Gastrocnemius medialis (tissue), 4 donors: ENCODE data around the gene ELMO1. TPM values are rescaled to one million over a fixed set of nuclear protein-coding genes. Genes with fewer than 3 reads are reported as not detected.

Experiments
- ATAC-seq, 2 donors: fragments of 150-250 bp; one replicate each; pipeline ENCODE4 v1.9.1; 2016
- DNase-seq, 2 donors: peaks; one replicate each; pipeline ENCODE4 v3.0.0-alpha.2; 2019
- H3K27ac ChIP-seq, 4 donors: fragments of 200-600 bp; sonication (generic); 1 replicate in 1 of 4; 2 replicates in 3 of 4; pipeline ENCODE4 v1.5.1; 2016 to 2018; ENCODE audit warnings: mild to moderate bottlenecking in 2 of 4, moderate library complexity in 1 of 4
- H3K27me3 ChIP-seq, 3 donors: fragments of 200-600 bp; sonication (generic) in 2 of 3; 1 replicate in 1 of 3; 2 replicates in 2 of 3; pipeline versions ENCODE4 v1.5.1 to v1.6.0; 2016 to 2019; ENCODE audit warnings: mild to moderate bottlenecking in 1 of 3, moderate library complexity in 1 of 3
- H3K36me3 ChIP-seq, 2 donors: fragments of 200-600 bp; sonication (generic) in 1 of 2; one replicate each; pipeline ENCODE4 v1.5.1; 2017 to 2018
- H3K4me1 ChIP-seq, 2 donors: fragments of 200-600 bp; sonication (generic) in 1 of 2; one replicate each; pipeline ENCODE4 v1.5.1; 2016 to 2017; ENCODE audit warnings: mild to moderate bottlenecking in 2 of 2
- H3K4me3 ChIP-seq, 4 donors: fragments of 200-600 bp; sonication (generic) in 3 of 4; 1 replicate in 1 of 4; 2 replicates in 3 of 4; pipeline ENCODE4 v1.5.1; 2016 to 2019; ENCODE audit warnings: mild to moderate bottlenecking in 2 of 4
- H3K9me3 ChIP-seq, 3 donors: fragments of 200-600 bp; sonication (generic) in 2 of 3; 1 replicate in 1 of 3; 2 replicates in 2 of 3; pipeline ENCODE4 v1.5.1; 2016 to 2019
- CTCF ChIP-seq, 5 experiments: fragments of 450-650 bp in 3 of 5; fragments of 200-600 bp in 2 of 5; sonication (generic) in 2 of 5; IDR thresholded peaks in 4 of 5; conservative IDR thresholded peaks in 1 of 5; 1 replicate in 4 of 5; 2 replicates in 1 of 5; pipeline ENCODE4 v1.5.1; 2016 to 2019; ENCODE audit warnings: antibody characterized with exemption in 5 of 5, mild to moderate bottlenecking in 3 of 5, moderate library complexity in 3 of 5
- POLR2A ChIP-seq, 2 donors: fragments of 450-650 bp; IDR thresholded peaks; one replicate each; pipeline ENCODE4 v1.6.1; 2017; ENCODE audit warnings: antibody characterized with exemption in 2 of 2, mild to moderate bottlenecking in 2 of 2, moderate library complexity in 2 of 2
- in situ Hi-C, 4 donors: fragments of 200-750 bp; cut with MboI; loops; one replicate each; pipeline versions ENCODE4 v1.15.0 to v1.8.0; 2017; ENCODE audit warnings: low sequenced_read_pairs in 4 of 4
- intact Hi-C: fragments of 100-400 bp; cut with DNase I; formaldehyde crosslinking; loops from one replicate; pipeline ENCODE4 v1.15.1; 2023; ENCODE audit warnings: low total_unique reads
- total RNA-seq, 4 donors: library from RNA; depleted of rRNA; stranded (reverse); fragments of >200 nt; gene quantifications; one replicate each; pipeline versions ENCODE4 v1.1.0 to v1.2.3, GENCODE V29; 2016

Gene ELMO1
- total RNA-seq, 4 donors from 2014 or later = 8.4 to 18.9 (median 14.6) TPM

DNA sequence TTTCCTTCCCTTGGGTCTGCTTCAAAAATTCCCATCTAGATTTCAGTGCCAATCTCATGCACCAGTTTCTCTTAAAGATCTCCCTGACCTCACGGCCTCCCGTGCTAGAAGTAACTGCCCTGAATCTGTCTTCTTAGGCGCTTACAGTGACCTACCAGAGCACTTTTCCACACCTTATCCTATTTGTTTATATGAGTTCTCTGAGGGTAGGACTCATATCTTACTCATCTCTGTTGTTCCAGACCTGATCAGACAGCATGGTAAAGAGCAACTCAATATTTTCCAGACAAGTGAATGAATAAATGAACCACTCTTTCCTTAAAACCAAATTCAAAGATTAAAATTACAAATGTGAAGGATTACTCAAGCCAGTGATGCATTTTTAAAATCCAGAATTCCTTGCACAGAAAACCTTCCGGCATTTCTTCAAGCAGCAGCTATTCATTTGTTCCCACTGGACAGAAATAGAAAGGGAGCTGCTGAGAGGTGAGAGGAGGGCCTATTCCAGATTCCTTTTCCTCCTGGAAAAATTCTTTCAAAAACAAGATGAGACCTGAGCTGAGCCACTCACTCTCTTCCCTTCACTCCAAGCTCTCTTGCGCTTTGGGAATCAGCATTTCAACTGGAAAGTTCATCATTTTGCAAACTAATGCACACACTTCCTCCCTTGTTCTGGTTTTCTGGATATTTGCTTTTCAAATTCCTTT, 94.6 kb downstream of the ELMO1 start:
- in situ Hi-C loops (no loop called here), intact Hi-C loops (loop anchor here (10.0 kb wide), 2 partner anchors 91 to 149 kb away; partner anchors contain the start of gene ELMO1)
- ATAC-seq (no peak), DNase-seq (no peak)
- Histone ChIP-seq H3K27me3 (no peaks in the 10 kb centered on the region), H3K36me3 (no peaks in the 10 kb centered on the region), H3K4me3 (no peak overlapping the region), H3K4me1 (peaks cover 9 to 27% of the 10 kb centered on the region in 2 donors), H3K27ac (peak overlapping the region; percentile 70 to 78 (median 72)), H3K9me3 (no peaks in the 10 kb centered on the region)
- TF ChIP-seq POLR2A (IDR thresholded peaks at IDR 0.05) = no peak
- no peak for TF ChIP-seq CTCF (IDR thresholded peaks at IDR 0.05 in 4 of 5, conservative IDR thresholded peaks at IDR 0.05 in 1 of 5)

DNA sequence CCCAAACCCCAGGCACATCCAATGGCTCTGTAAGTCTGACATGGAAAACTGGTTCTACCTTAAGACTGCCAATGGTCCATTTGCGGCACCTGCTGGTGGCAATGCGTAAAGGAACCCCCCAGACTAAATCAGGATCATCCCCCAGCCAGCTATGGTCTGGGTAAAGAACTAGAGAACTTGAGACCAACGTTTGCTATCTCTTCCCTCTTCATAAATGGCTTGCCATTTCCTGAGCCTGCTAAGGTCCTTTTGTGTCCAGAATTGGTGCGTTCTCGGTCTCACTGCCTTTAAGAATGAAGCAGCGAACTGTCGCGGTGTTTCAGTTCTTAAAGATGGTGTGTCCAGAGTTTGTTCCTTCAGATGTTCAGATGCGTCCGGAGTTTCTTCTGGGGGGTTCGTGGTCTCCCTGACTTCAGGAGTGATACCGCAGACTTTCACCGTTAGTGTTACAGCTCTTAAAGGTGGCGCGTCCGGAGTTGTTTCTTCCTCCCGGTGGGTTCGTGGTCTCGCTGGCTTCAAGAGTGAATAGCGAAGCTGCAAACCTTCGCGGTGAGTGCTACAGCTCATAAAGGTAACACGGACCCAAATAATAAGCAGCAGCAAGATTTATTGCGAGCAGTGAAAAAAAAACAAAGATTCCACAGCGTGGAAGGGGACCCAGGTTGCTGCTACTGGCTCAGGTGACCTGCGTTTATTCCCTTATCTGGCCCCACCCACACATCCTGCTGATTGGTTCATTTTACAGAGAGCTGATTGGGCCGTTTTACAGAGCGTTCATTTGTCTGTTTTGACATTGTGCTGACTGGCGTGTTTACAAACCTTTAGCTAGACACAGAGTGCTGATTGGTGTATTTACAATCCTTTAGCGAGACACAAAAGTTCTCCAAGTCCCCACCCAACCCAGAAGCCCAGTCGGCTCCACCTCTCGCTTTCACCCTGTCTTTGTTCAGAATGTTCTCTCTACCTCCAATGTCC, 95.4 kb downstream of the ELMO1 start:
- peak overlapping the region; percentile 70 to 78 (median 72) for H3K27ac ChIP-seq
- peak overlapping the region in 1 of 4 donors; percentile 9 for H3K4me3 ChIP-seq
- H3K9me3 ChIP-seq = no peaks in the 10 kb centered on the region
- ATAC-seq (no peak), DNase-seq (peak in 1 of 2 donors; percentile 18)
- peaks cover 9 to 25% of the 10 kb centered on the region in 2 donors for H3K4me1 ChIP-seq
- in situ Hi-C loops = no loop called here
- H3K36me3 ChIP-seq = no peaks in the 10 kb centered on the region
- intact Hi-C loops = loop anchor here (10.0 kb wide), 2 partner anchors 92 to 148 kb away; partner anchors contain the start of gene ELMO1
- TF ChIP-seq CTCF (IDR thresholded peaks at IDR 0.05 in 4 of 5, conservative IDR thresholded peaks at IDR 0.05 in 1 of 5) = no peak
- no peak for TF ChIP-seq POLR2A (IDR thresholded peaks at IDR 0.05)
- H3K27me3 ChIP-seq = no peaks in the 10 kb centered on the region

DNA sequence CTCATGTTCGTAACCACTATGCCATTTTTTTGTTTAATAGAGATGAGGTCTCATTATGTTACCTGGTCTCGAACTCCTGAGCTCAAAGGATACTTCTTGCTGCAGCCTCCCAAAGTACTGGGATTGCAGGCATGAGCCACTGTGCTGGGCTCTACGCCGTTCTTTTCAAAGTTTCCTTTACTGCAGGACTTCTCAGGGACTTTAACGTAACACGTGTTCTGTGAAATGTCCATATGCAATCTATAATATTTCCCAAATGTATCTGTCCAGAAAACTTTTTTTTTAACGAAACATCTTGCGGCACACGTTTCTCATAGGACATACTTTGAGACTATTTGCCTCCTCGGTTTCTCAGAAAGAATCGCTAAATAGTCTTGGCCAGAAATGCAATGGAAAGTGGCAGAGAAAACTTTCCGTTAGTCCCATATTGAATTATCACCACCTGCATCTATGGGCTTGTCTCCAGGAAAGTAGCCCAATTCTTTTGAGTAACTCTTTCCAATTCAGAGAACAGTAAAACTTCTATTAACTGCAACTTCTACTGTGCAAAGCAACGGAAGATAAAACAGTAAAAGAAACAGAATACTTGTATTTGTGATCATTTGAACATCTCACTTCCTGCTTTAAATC, 96.3 kb downstream of the ELMO1 start:
- in situ Hi-C loops = no loop called here

More for the DNA sequence above, 96.3 kb downstream of the ELMO1 start:
- Histone ChIP-seq H3K27me3 (no peaks in the 10 kb centered on the region), H3K4me3 (no peak overlapping the region), H3K4me1 (peaks cover 9 to 25% of the 10 kb centered on the region in 2 donors), H3K36me3 (no peaks in the 10 kb centered on the region), H3K9me3 (no peaks in the 10 kb centered on the region), H3K27ac (peak overlapping the region in 3 of 4 donors; percentile 70 to 78 (median 74))
- TF ChIP-seq POLR2A (IDR thresholded peaks at IDR 0.05) (no peak), CTCF (IDR thresholded peaks at IDR 0.05 in 4 of 5, conservative IDR thresholded peaks at IDR 0.05 in 1 of 5) (no peak)
- ATAC-seq (no peak), DNase-seq (no peak)
- intact Hi-C loops = loop anchor here (10.0 kb wide), 2 partner anchors 92 to 148 kb away; partner anchors contain the start of gene ELMO1
